K562 (cell line): ENCODE measurements around the gene RCC2. TPM values are rescaled to one million over a fixed set of nuclear protein-coding genes. Genes with fewer than 3 reads are reported as not detected.

Experiments
- AFF1 ChIP-seq, 2 experiments: fragments of 450-650 bp; IDR thresholded peaks; 2 replicates each; pipeline ENCODE4 v1.6.1; 2018; ENCODE audit warnings: mild to moderate bottlenecking in 2 of 2, low read depth in 1 of 2; ENCODE audit not compliant: partially characterized antibody in 2 of 2
- ARID1B ChIP-seq: fragments of 450-650 bp; IDR thresholded peaks from 2 replicates; pipeline ENCODE4 v1.6.1; 2016; ENCODE audit warnings: antibody characterized with exemption, mild to moderate bottlenecking, inconsistent platforms
- CBFA2T2 ChIP-seq: fragments of 450-650 bp; conservative IDR thresholded peaks from 2 replicates; pipeline ENCODE4 v1.6.1; 2017; ENCODE audit warnings: mild to moderate bottlenecking
- CBX2 ChIP-seq: fragments of 200-600 bp; sonication (generic); IDR thresholded peaks from one replicate; pipeline ENCODE4 v1.6.1; 2012; ENCODE audit warnings: mild to moderate bottlenecking, low read length, inconsistent platforms; ENCODE audit not compliant: insufficient read depth, poor library complexity, severe bottlenecking
- CREB1 ChIP-seq, 2 experiments: sonication (generic) in 1 of 2; formaldehyde crosslinking in 1 of 2; IDR thresholded peaks; 2 replicates each; pipeline versions ENCODE4 v1.6.1 to v1.8.0; 2012 to 2022; ENCODE audit warnings: inconsistent platforms in 1 of 2, mild to moderate bottlenecking in 1 of 2, missing genetic modification reagents in 1 of 2, moderate library complexity in 1 of 2
- CREM ChIP-seq: IDR thresholded peaks from 2 replicates; pipeline ENCODE4 v1.6.1; 2014; ENCODE audit warnings: antibody characterized with exemption, low read depth
- ESRRA ChIP-seq: fragments of 450-650 bp; IDR thresholded peaks from 2 replicates; pipeline ENCODE4 v1.6.1; 2014; ENCODE audit warnings: low read depth, mild to moderate bottlenecking, moderate library complexity, borderline replicate concordance
- ETV6 ChIP-seq, 3 experiments: fragments of 150-350 bp in 1 of 3; sonication (generic) in 1 of 3; formaldehyde crosslinking in 1 of 3; IDR thresholded peaks; 2 replicates each; pipeline versions ENCODE4 v1.6.1 to v1.8.0; 2014 to 2022; ENCODE audit warnings: borderline replicate concordance in 2 of 3, low read depth in 2 of 3, antibody characterized with exemption in 1 of 3, low read length in 1 of 3, mild to moderate bottlenecking in 1 of 3, missing genetic modification reagents in 1 of 3
- FOXP4 ChIP-seq: sonication (generic); formaldehyde crosslinking; IDR thresholded peaks from 2 replicates; pipeline ENCODE4 v1.8.0; 2022; ENCODE audit warnings: mild to moderate bottlenecking, missing genetic modification reagents, borderline replicate concordance
- MBD2 ChIP-seq: sonication (generic); IDR thresholded peaks from 2 replicates; pipeline ENCODE4 v1.6.1; 2016; ENCODE audit warnings: low read depth, borderline replicate concordance
- PKNOX1 ChIP-seq: fragments of 450-650 bp; IDR thresholded peaks from 2 replicates; pipeline ENCODE4 v1.6.1; 2016
- SMARCA4 ChIP-seq: fragments of 450-650 bp; IDR thresholded peaks from 2 replicates; pipeline ENCODE4 v1.6.1; 2016
- SMARCC2 ChIP-seq: fragments of 450-650 bp; IDR thresholded peaks from 2 replicates; pipeline ENCODE4 v1.6.1; 2017; ENCODE audit warnings: antibody characterized with exemption, moderate library complexity, mild to moderate bottlenecking, low read depth
- ZBTB11 ChIP-seq, 3 experiments: fragments of 200-800 bp in 1 of 3; fragments of 250-450 bp in 1 of 3; fragments of 450-650 bp in 1 of 3; sonication (Bioruptor Pico) in 1 of 3; sonication (Bioruptor generic) in 1 of 3; formaldehyde crosslinking in 1 of 3; IDR thresholded peaks; 2 replicates each; pipeline versions ENCODE4 v1.6.1 to v1.8.0; 2016 to 2022; ENCODE audit warnings: mild to moderate bottlenecking in 2 of 3, missing genetic modification characterization in 2 of 3, missing compliant biosample characterization in 1 of 3, moderate library complexity in 1 of 3
- ZNF197 ChIP-seq: fragments of 200-800 bp; sonication (Bioruptor generic); IDR thresholded peaks from 2 replicates; pipeline ENCODE4 v1.6.1; 2016; ENCODE audit warnings: low read depth, missing genetic modification characterization, missing compliant biosample characterization
- ZNF224 ChIP-seq: sonication (generic); formaldehyde crosslinking; IDR thresholded peaks from 2 replicates; pipeline ENCODE4 v1.8.0; 2022; ENCODE audit warnings: mild to moderate bottlenecking, missing genetic modification reagents
- polyA plus RNA-seq, 8 experiments: library from polyadenylated mRNA; depleted of rRNA in 4 of 8; stranded (reverse) in 5 of 8; unstranded in 3 of 8; fragments of >200 nt; fragmentation: Nextera tagmentation in 2 of 8; fragmentation: Illumina TruSeq in 1 of 8; extraction: Ambion mirVana in 2 of 8; extraction: Trizol in 1 of 8; gene quantifications; 2 replicates each; pipeline versions ENCODE4 v1.2.1 to v1.2.3, GENCODE V29; 2011 to 2014; ENCODE audit warnings: inconsistent platforms in 1 of 8, missing spikeins in 1 of 8
- total RNA-seq, 7 experiments: library from RNA; depleted of rRNA in 6 of 7; stranded (reverse); fragments of >200 nt in 6 of 7; fragmentation: Illumina TruSeq in 2 of 7; extraction: Trizol in 2 of 7; gene quantifications; 2 replicates each; pipeline versions ENCODE4 v1.2.1 to v1.2.3, GENCODE V29; 2011 to 2021; ENCODE audit warnings: low replicate concordance in 1 of 7

Gene RCC2
- total and polyA plus RNA-seq, 9 of the 15 experiments (the other 6 are each of a cell fraction or from before 2014, with no cell fraction given), result 31.8 to 292 (median 116) TPM

GRCh38 chr1:17475752-17476151 is 36.3 kb upstream of the RCC2 start (continued):
- TF ChIP-seq ZBTB11 (CRISPR knock-in tag; IDR thresholded peaks at IDR 0.05), result no peak
- peak; percentile 68 for TF ChIP-seq CREM
- peak; percentile 29; the same call in 1 of the 2 replicates for TF ChIP-seq SMARCC2
- TF ChIP-seq CBFA2T2, result no peak
- TF ChIP-seq ZNF224, result no peak
- no peak for TF ChIP-seq MBD2
- TF ChIP-seq CREB1 (IDR thresholded peaks at IDR 0.05), result no peak
- 0 out of 2 replicates have a peak, but pooled peaks have one; percentile 26 for TF ChIP-seq CREB1 (CRISPR knock-in tag; IDR thresholded peaks at IDR 0.05)
- peak; percentile 96 for TF ChIP-seq PKNOX1
- peak; percentile 69 for TF ChIP-seq ARID1B
- TF ChIP-seq ESRRA, result peak; percentile 31; the same call in 1 of the 2 replicates
- TF ChIP-seq AFF1 (IDR thresholded peaks at IDR 0.05; ENCODE audit: low read depth in 1 of 2, partially characterized antibody in 2 of 2), result no peak
- no peak for TF ChIP-seq ZNF197 (CRISPR knock-in tag)
- no peak for TF ChIP-seq FOXP4 (CRISPR knock-in tag)
- no peak for TF ChIP-seq CBX2
- no peak for TF ChIP-seq ETV6 (IDR thresholded peaks at IDR 0.05; ENCODE audit: borderline replicate concordance in 1 of 2, low read depth in 2 of 2, low read length in 1 of 2)
- TF ChIP-seq ETV6 (CRISPR knock-in tag; IDR thresholded peaks at IDR 0.05; ENCODE audit: borderline replicate concordance), result no peak
- TF ChIP-seq SMARCA4, result peak; percentile 77
